ENCODE measurements around the gene GBA2. TPM values are rescaled to one million over a fixed set of nuclear protein-coding genes. Genes with fewer than 3 reads are reported as not detected.
A peak's percentile ranks its signal among the peaks of the same experiment; 100 is the strongest.

GBA2 gene
- total and polyA plus RNA-seq, 4 donors = 42.4 to 78.7 (median 46.2) TPM

- TF ChIP-seq CTCF (IDR thresholded peaks at IDR 0.05; ENCODE audit: control extremely low read depth, extremely low read depth) = no peak
- Histone ChIP-seq H3K36me3 (ENCODE audit: control insufficient read depth in 4 of 4, insufficient read depth in 4 of 4, low read length in 4 of 4) (peaks cover 10 to 38% (median 36%) of the 10 kb centered on the region in 4 donors), H3K4me1 (ENCODE audit: control insufficient read depth in 5 of 5, insufficient read depth in 5 of 5, low read length in 5 of 5) (peaks cover 4 to 34% (median 26%) of the 10 kb centered on the region in 5 donors), H3K9me3 (ENCODE audit: control insufficient read depth in 4 of 4, insufficient read depth in 3 of 4, low read length in 3 of 4) (no peaks in the 10 kb centered on the region), H3K4me3 (peak overlapping the region; percentile 96), H3K9ac (ENCODE audit: insufficient read depth in 1 of 2, low read length in 2 of 2) (peak overlapping the region; percentile 67 to 75), H3K27me3 (ENCODE audit: control insufficient read depth in 3 of 3, insufficient read depth in 3 of 3, low read length in 2 of 3) (no peaks in the 10 kb centered on the region), H3K27ac (ENCODE audit: low read depth in 1 of 2, low read length in 1 of 2) (peak overlapping the region; percentile 94 to 99)
- WGBS, 2 donors = 2 to 4% methylated on average over 16 to 19 of the region's 19 CpGs
- DNase-seq = peak in 2 of 3 donors; percentile 13 to 21
- ATAC-seq (ENCODE audit: insufficient read depth, low FRiP score) = peak; percentile 9
These were observed 657 bp upstream of the GBA2 start for GRCh38 chr9:35749515-35750255.

GRCh38 chr9:35748242-35748857, 678 bp downstream of the GBA2 start:
- Histone ChIP-seq H3K9ac (ENCODE audit: insufficient read depth in 1 of 2, low read length in 2 of 2) (peak overlapping the region; percentile 76 to 92), H3K4me3 (peak overlapping the region; percentile 96), H3K36me3 (ENCODE audit: control insufficient read depth in 4 of 4, insufficient read depth in 4 of 4, low read length in 4 of 4) (peaks cover 12 to 40% (median 35%) of the 10 kb centered on the region in 4 donors), H3K4me1 (ENCODE audit: control insufficient read depth in 5 of 5, insufficient read depth in 5 of 5, low read length in 5 of 5) (peaks cover 2 to 34% (median 26%) of the 10 kb centered on the region in 5 donors), H3K27me3 (ENCODE audit: control insufficient read depth in 3 of 3, insufficient read depth in 3 of 3, low read length in 2 of 3) (no peaks in the 10 kb centered on the region), H3K27ac (ENCODE audit: low read depth in 1 of 2, low read length in 1 of 2) (peak overlapping the region; percentile 94 to 99), H3K9me3 (ENCODE audit: control insufficient read depth in 4 of 4, insufficient read depth in 3 of 4, low read length in 3 of 4) (no peaks in the 10 kb centered on the region)
- no peak for TF ChIP-seq CTCF (IDR thresholded peaks at IDR 0.05; ENCODE audit: control extremely low read depth, extremely low read depth)
- DNase-seq = no peak
- WGBS, 2 donors = 0% methylated on average over 24 of the region's 24 CpGs
- ATAC-seq (ENCODE audit: insufficient read depth, low FRiP score) = no peak

- no peak overlapping the region for H3K27ac ChIP-seq (ENCODE audit: low read depth in 1 of 2, low read length in 1 of 2)
- peaks cover 14 to 39% (median 24%) of the 10 kb centered on the region in 4 donors for H3K36me3 ChIP-seq (ENCODE audit: control insufficient read depth in 4 of 4, insufficient read depth in 4 of 4, low read length in 4 of 4)
- ATAC-seq (ENCODE audit: insufficient read depth, low FRiP score) = no peak
- H3K27me3 ChIP-seq (ENCODE audit: control insufficient read depth in 3 of 3, insufficient read depth in 3 of 3, low read length in 2 of 3) = no peaks in the 10 kb centered on the region
- WGBS, 2 donors = 44 to 62% methylated on average over 3 of the region's 3 CpGs
- H3K9ac ChIP-seq (ENCODE audit: insufficient read depth in 1 of 2, low read length in 2 of 2) = peak overlapping the region in 1 of 2 donors; percentile 92
- no peaks in the 10 kb centered on the region for H3K9me3 ChIP-seq (ENCODE audit: control insufficient read depth in 4 of 4, insufficient read depth in 3 of 4, low read length in 3 of 4)
- peaks cover 2 to 34% (median 26%) of the 10 kb centered on the region in 5 donors for H3K4me1 ChIP-seq (ENCODE audit: control insufficient read depth in 5 of 5, insufficient read depth in 5 of 5, low read length in 5 of 5)
- H3K4me3 ChIP-seq = peak overlapping the region; percentile 8
- no peak for TF ChIP-seq CTCF (IDR thresholded peaks at IDR 0.05; ENCODE audit: control extremely low read depth, extremely low read depth)
- no peak for DNase-seq
These were observed 2.4 kb downstream of the GBA2 start for GRCh38 chr9:35746583-35746982.

Data from lung (tissue), 12 donors.